Measurements from ENCODE around the gene MACC1. TPM values are rescaled to one million over a fixed set of nuclear protein-coding genes. Genes with fewer than 3 reads are reported as not detected.
"Not testable (repeated sequence)": the region's sequence is repeated elsewhere in the genome, so short reads cannot be mapped to it uniquely, and the experiment has no call there.

Gene MACC1
- polyA plus RNA-seq, 1 donor (not counting 4 experiments of a cell fraction or from before 2014, with no cell fraction given) = 16.4 TPM

- H3K9me1 ChIP-seq (ENCODE audit: control insufficient read depth, extremely low read depth, insufficient read depth, low read length) = no peaks in the 10 kb centered on the region
- peaks cover 82% of the 10 kb centered on the region for H3K79me2 ChIP-seq (ENCODE audit: control insufficient read depth, insufficient read depth, low read length)
- no peak overlapping the region for H3K4me3 ChIP-seq (ENCODE audit: control insufficient read depth in 2 of 3, extremely low read depth in 1 of 3, insufficient read depth in 2 of 3, low read depth in 1 of 3, low read length in 3 of 3)
- peaks cover 9% of the 10 kb centered on the region for H3K4me1 ChIP-seq (ENCODE audit: control insufficient read depth, extremely low read depth, insufficient read depth, low read length)
- no peak overlapping the region for H3K9ac ChIP-seq (ENCODE audit: control insufficient read depth, extremely low read depth, insufficient read depth, low read length)
- no peak overlapping the region for H2AFZ ChIP-seq (ENCODE audit: control insufficient read depth, low read length)
- no peak for DNase-seq (ENCODE audit: low read depth, low spot score)
- no peaks in the 10 kb centered on the region for H3K27me3 ChIP-seq (ENCODE audit: control insufficient read depth, extremely low read depth, insufficient read depth, low read length)
- peaks cover 0 to 4% of the 10 kb centered on the region in 2 experiments for H3K36me3 ChIP-seq (ENCODE audit: control insufficient read depth in 2 of 2, extremely low read depth in 1 of 2, insufficient read depth in 2 of 2, low read length in 2 of 2)
- no peak for TF ChIP-seq CTCF (optimal IDR thresholded peaks at IDR 0.05 in 1 of 3, IDR thresholded peaks at IDR 0.05 in 1 of 3, conservative IDR thresholded peaks at IDR 0.05 in 1 of 3; ENCODE audit: extremely low read depth in 1 of 3, insufficient read depth in 2 of 3, low read length in 3 of 3)
- TF ChIP-seq EZH2 (IDR thresholded peaks at IDR 0.05; ENCODE audit: low read length) = no peak
- peaks cover 9% of the 10 kb centered on the region for H3K9me3 ChIP-seq (ENCODE audit: control insufficient read depth, low read depth, low read length)
- dilution Hi-C loops (cut with MboI; ENCODE audit: extremely low pct_ligation_motif_present, low sequenced_read_pairs) = no loop called here
- no peak overlapping the region for H3K4me2 ChIP-seq (ENCODE audit: control insufficient read depth, extremely low read depth, insufficient read depth, low read depth, low read length)
- FAIRE-seq = no peak
- no peaks in the 10 kb centered on the region for H4K20me1 ChIP-seq (ENCODE audit: control insufficient read depth, extremely low read depth, insufficient read depth, low read length)
- no peak overlapping the region for H3K27ac ChIP-seq (ENCODE audit: control insufficient read depth, insufficient read depth, low read length)
These were observed 5.8 kb downstream of the MACC1 start for GRCh38 chr7:20211376-20211775.

GRCh38 chr7:20208651-20209307 lies 8.4 kb downstream of the MACC1 start:
- Histone ChIP-seq H4K20me1 (ENCODE audit: control insufficient read depth, extremely low read depth, insufficient read depth, low read length) (no peaks in the 10 kb centered on the region), H3K4me1 (ENCODE audit: control insufficient read depth, extremely low read depth, insufficient read depth, low read length) (no peaks in the 10 kb centered on the region), H3K79me2 (ENCODE audit: control insufficient read depth, insufficient read depth, low read length) (peaks cover 77% of the 10 kb centered on the region), H2AFZ (ENCODE audit: control insufficient read depth, low read length) (no peak overlapping the region), H3K4me2 (ENCODE audit: control insufficient read depth, extremely low read depth, insufficient read depth, low read depth, low read length) (no peak overlapping the region), H3K4me3 (ENCODE audit: control insufficient read depth in 2 of 3, extremely low read depth in 1 of 3, insufficient read depth in 2 of 3, low read depth in 1 of 3, low read length in 3 of 3) (no peak overlapping the region), H3K9me3 (ENCODE audit: control insufficient read depth, low read depth, low read length) (peaks cover 9% of the 10 kb centered on the region), H3K9me1 (ENCODE audit: control insufficient read depth, extremely low read depth, insufficient read depth, low read length) (no peaks in the 10 kb centered on the region), H3K27ac (ENCODE audit: control insufficient read depth, insufficient read depth, low read length) (no peak overlapping the region), H3K36me3 (ENCODE audit: control insufficient read depth in 2 of 2, extremely low read depth in 1 of 2, insufficient read depth in 2 of 2, low read length in 2 of 2) (peaks cover 0 to 4% of the 10 kb centered on the region in 2 experiments), H3K9ac (ENCODE audit: control insufficient read depth, extremely low read depth, insufficient read depth, low read length) (no peak overlapping the region), H3K27me3 (ENCODE audit: control insufficient read depth, extremely low read depth, insufficient read depth, low read length) (no peaks in the 10 kb centered on the region)
- DNase-seq (ENCODE audit: low read depth, low spot score) (no peak), FAIRE-seq (no peak)
- TF ChIP-seq CTCF (optimal IDR thresholded peaks at IDR 0.05 in 1 of 3, IDR thresholded peaks at IDR 0.05 in 1 of 3, conservative IDR thresholded peaks at IDR 0.05 in 1 of 3; ENCODE audit: extremely low read depth in 1 of 3, insufficient read depth in 2 of 3, low read length in 3 of 3) = no peak
- no peak for TF ChIP-seq EZH2 (IDR thresholded peaks at IDR 0.05; ENCODE audit: low read length)
- dilution Hi-C loops (cut with MboI; ENCODE audit: extremely low pct_ligation_motif_present, low sequenced_read_pairs) = no loop called here

- dilution Hi-C loops (cut with MboI; ENCODE audit: extremely low pct_ligation_motif_present, low sequenced_read_pairs); H3K27ac ChIP-seq (ENCODE audit: control insufficient read depth, insufficient read depth, low read length); H3K4me2 ChIP-seq (ENCODE audit: control insufficient read depth, extremely low read depth, insufficient read depth, low read depth, low read length); DNase-seq (ENCODE audit: low read depth, low spot score); H3K9me3 ChIP-seq (ENCODE audit: control insufficient read depth, low read depth, low read length); H3K4me3 ChIP-seq (ENCODE audit: control insufficient read depth in 2 of 3, extremely low read depth in 1 of 3, insufficient read depth in 2 of 3, low read depth in 1 of 3, low read length in 3 of 3); H2AFZ ChIP-seq (ENCODE audit: control insufficient read depth, low read length); H3K36me3 ChIP-seq (ENCODE audit: control insufficient read depth in 2 of 2, extremely low read depth in 1 of 2, insufficient read depth in 2 of 2, low read length in 2 of 2); H3K27me3 ChIP-seq (ENCODE audit: control insufficient read depth, extremely low read depth, insufficient read depth, low read length); FAIRE-seq; H3K9ac ChIP-seq (ENCODE audit: control insufficient read depth, extremely low read depth, insufficient read depth, low read length); H3K4me1 ChIP-seq (ENCODE audit: control insufficient read depth, extremely low read depth, insufficient read depth, low read length); H4K20me1 ChIP-seq (ENCODE audit: control insufficient read depth, extremely low read depth, insufficient read depth, low read length); H3K9me1 ChIP-seq (ENCODE audit: control insufficient read depth, extremely low read depth, insufficient read depth, low read length): not testable (repeated sequence)
- H3K79me2 ChIP-seq (ENCODE audit: control insufficient read depth, insufficient read depth, low read length) = peaks cover 73% of the 10 kb centered on the region
These were observed 9.4 kb downstream of the MACC1 start for GRCh38 chr7:20207811-20208210.

All from keratinocyte (primary cell).